ENCODE measurements around the gene VASH1.

VASH1 gene

DNA sequence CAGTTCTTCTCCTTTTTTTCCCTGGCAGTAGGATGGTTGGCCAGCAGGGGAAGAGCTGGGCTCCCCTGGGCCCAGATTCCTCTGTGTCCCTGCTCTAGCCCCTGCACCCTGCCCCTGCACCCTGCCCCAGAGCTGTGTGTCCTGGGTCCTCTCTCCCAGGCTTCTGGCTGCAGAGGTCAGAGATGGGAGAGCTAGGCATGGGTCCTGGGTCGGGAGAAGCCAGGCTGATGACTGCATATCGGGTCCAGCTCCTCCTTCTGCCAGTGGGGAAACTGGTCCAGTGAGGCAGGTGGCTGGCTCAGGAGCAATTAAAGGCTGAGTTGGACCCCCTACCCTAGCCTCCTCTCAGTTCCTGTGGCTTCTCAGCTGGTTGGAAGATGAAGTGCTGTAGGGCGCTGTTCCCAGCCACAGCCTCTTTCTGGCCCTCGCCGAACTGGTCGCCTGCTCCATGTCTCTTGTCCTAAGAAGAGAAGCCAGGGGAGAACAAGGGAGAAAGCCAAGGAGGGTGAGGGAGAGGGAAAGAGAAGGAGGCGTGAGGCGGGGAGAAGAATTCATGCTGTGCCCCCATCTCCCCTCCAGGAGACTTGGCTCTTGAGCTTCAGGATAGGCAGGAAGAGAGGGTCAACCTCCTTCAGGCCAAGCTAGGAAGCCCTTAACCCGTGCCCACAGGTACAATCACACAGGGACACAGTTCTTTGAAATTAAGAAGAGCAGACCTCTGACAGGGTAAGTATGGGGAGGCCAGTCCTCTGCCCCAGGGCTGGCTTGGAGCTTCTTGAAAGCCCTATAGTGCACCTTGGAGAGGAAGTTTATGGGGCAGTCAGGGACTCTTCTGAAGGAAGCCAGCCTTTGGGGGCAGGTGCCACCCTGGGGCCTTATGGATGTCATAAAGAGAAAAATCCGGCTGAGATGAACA lies 9.5 kb downstream of the VASH1 start:
- Histone ChIP-seq H3K4me3 (ENCODE audit: low read depth in 1 of 5, low read length in 5 of 5) (no peak overlapping the region), H3K9ac (ENCODE audit: low read length in 5 of 5) (no peak overlapping the region), H3K27ac (ENCODE audit: low read depth, low read length) (no peak overlapping the region), H3K36me3 (ENCODE audit: control insufficient read depth in 5 of 5, insufficient read depth in 5 of 5, low read length in 5 of 5) (peaks cover 0 to 9% (median 4%) of the 10 kb centered on the region in 5 donors), H3K9me3 (ENCODE audit: control insufficient read depth in 5 of 5, low read length in 5 of 5) (no peaks in the 10 kb centered on the region), H3K27me3 (ENCODE audit: control insufficient read depth in 5 of 5, insufficient read depth in 4 of 5, low read length in 5 of 5) (no peaks in the 10 kb centered on the region), H3K4me1 (ENCODE audit: control insufficient read depth in 5 of 5, insufficient read depth in 5 of 5, low read length in 5 of 5) (peaks cover 19 to 62% (median 48%) of the 10 kb centered on the region in 5 donors)

DNA sequence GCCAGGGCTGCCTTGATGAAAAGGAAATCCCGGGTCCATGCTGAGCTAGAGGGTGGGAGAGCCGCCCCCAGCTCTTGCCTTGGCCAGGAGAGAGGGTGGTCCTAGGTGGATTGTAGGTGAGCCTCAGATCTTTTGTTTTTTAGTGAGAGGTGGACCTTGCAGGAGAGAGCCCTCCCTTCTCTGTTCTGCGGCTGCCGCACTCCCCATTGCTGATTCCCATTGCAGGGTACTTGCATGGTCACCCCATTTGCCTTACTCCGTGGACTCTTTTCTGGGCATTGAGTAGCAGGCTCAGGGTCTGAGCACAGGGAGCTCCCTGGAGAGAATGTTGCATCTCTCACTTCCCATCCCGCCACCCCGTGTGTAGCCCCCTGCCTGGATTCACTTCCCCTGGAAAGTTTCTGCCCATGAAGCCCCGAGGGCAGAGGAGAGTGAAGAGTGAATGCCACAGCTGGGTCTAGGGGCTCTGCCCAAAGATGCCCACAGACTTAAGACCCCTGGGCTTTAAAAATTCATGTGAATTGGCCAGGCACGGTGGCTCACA lies 10.2 kb downstream of the VASH1 start:
- H3K27me3 ChIP-seq (ENCODE audit: control insufficient read depth in 5 of 5, insufficient read depth in 4 of 5, low read length in 5 of 5) = no peaks in the 10 kb centered on the region
- no peak overlapping the region for H3K27ac ChIP-seq (ENCODE audit: low read depth, low read length)
- H3K9me3 ChIP-seq (ENCODE audit: control insufficient read depth in 5 of 5, low read length in 5 of 5) = no peaks in the 10 kb centered on the region
- H3K4me1 ChIP-seq (ENCODE audit: control insufficient read depth in 5 of 5, insufficient read depth in 5 of 5, low read length in 5 of 5) = peaks cover 19 to 62% (median 51%) of the 10 kb centered on the region in 5 donors
- peaks cover 0 to 12% (median 4%) of the 10 kb centered on the region in 5 donors for H3K36me3 ChIP-seq (ENCODE audit: control insufficient read depth in 5 of 5, insufficient read depth in 5 of 5, low read length in 5 of 5)
- H3K4me3 ChIP-seq (ENCODE audit: low read depth in 1 of 5, low read length in 5 of 5) = no peak overlapping the region
- H3K9ac ChIP-seq (ENCODE audit: low read length in 5 of 5) = no peak overlapping the region

DNA sequence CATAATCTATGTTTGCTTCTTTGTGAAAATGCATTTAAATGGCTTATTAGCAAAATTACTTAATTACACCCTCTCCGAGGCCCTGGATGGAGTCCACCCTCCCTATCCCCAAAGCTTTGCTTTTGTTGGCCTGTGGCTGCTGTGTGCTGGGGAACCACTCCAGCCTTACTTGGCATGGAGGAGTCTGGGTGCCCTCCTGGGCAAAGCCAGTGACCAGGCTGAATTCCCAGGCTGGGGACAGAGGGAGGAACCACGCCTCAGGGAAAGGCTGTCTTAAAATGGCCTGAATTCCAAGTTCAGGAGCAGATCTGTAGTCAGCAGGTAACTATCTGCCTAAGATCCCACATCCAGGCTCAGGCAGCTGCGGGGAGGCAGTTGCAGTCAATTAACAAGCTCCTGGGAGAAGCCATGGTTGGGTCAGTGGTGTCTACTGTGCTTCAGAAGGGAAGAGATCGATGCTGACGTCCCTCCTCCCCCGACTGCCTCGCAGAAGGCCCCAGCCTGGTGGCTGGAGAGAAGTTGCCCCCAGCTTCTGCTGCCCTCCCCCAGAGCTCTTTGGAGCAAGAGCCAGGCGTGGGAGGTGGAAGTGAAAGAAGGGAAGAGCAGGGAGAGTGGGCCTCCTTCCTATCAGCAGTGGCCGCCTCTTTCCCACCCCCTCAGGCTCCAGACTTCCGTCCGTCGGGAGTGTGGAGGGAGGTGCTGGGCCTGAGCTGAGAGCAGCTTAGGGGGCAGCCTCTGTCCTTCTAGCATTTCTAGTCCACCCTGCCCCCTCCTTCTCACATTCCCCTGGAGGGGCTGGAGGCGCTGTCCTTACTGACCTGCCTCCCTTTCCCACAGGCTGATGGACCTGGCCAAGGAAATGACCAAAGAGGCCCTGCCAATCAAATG lies 11.3 kb downstream of the VASH1 start:
- Histone ChIP-seq H3K36me3 (ENCODE audit: control insufficient read depth in 5 of 5, insufficient read depth in 5 of 5, low read length in 5 of 5) (peaks cover 0 to 19% (median 10%) of the 10 kb centered on the region in 5 donors), H3K4me3 (ENCODE audit: low read depth in 1 of 5, low read length in 5 of 5) (peak overlapping the region; percentile 4 to 31 (median 13)), H3K4me1 (ENCODE audit: control insufficient read depth in 5 of 5, insufficient read depth in 5 of 5, low read length in 5 of 5) (peaks cover 19 to 61% (median 50%) of the 10 kb centered on the region in 5 donors), H3K9me3 (ENCODE audit: control insufficient read depth in 5 of 5, low read length in 5 of 5) (no peaks in the 10 kb centered on the region), H3K27ac (ENCODE audit: low read depth, low read length) (peak overlapping the region; percentile 75), H3K27me3 (ENCODE audit: control insufficient read depth in 5 of 5, insufficient read depth in 4 of 5, low read length in 5 of 5) (no peaks in the 10 kb centered on the region), H3K9ac (ENCODE audit: low read length in 5 of 5) (peak overlapping the region in 3 of 5 donors; percentile 41 to 66 (median 66))

DNA sequence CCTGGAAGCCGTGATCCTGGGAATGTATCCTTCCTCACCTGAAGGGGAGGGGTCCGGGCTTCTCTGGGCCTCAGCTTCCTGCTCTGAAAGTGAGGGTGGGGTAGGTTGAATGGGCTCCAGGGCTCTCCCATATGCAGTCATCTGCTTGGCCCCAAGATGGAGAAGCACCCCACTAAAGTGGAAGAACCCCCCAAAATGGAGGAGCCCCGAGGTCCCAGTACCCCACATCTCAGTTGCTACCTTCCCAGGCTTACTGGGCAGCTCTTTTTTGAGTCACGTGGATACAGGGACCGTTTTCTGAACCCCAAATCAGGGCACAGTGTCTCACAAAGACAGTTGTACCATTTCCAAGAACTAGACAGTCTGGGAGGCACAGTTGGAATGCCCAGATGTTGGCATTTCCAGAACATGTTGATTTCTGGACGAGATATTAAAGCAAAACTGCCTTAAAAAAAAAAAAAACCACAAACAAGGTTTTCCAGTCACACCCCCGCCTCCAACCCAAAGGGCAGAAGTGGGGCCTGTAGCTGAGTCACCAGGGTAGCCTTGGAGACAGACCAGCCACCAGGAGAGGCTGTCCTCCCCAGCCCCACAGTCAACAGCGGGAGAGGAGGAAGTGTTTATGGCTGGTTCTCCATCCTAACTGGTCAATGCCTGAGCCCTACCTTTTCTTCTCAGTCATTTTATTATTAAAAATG lies 12.1 kb downstream of the VASH1 start:
- Histone ChIP-seq H3K9me3 (ENCODE audit: control insufficient read depth in 5 of 5, low read length in 5 of 5) (no peaks in the 10 kb centered on the region), H3K27ac (ENCODE audit: low read depth, low read length) (peak overlapping the region; percentile 75), H3K9ac (ENCODE audit: low read length in 5 of 5) (peak overlapping the region in 4 of 5 donors; percentile 3 to 66 (median 50)), H3K27me3 (ENCODE audit: control insufficient read depth in 5 of 5, insufficient read depth in 4 of 5, low read length in 5 of 5) (no peaks in the 10 kb centered on the region), H3K4me3 (ENCODE audit: low read depth in 1 of 5, low read length in 5 of 5) (peak overlapping the region in 3 of 5 donors; percentile 17 to 31 (median 22)), H3K4me1 (ENCODE audit: control insufficient read depth in 5 of 5, insufficient read depth in 5 of 5, low read length in 5 of 5) (peaks cover 19 to 53% (median 46%) of the 10 kb centered on the region in 5 donors), H3K36me3 (ENCODE audit: control insufficient read depth in 5 of 5, insufficient read depth in 5 of 5, low read length in 5 of 5) (peaks cover 0 to 21% (median 10%) of the 10 kb centered on the region in 5 donors)

DNA sequence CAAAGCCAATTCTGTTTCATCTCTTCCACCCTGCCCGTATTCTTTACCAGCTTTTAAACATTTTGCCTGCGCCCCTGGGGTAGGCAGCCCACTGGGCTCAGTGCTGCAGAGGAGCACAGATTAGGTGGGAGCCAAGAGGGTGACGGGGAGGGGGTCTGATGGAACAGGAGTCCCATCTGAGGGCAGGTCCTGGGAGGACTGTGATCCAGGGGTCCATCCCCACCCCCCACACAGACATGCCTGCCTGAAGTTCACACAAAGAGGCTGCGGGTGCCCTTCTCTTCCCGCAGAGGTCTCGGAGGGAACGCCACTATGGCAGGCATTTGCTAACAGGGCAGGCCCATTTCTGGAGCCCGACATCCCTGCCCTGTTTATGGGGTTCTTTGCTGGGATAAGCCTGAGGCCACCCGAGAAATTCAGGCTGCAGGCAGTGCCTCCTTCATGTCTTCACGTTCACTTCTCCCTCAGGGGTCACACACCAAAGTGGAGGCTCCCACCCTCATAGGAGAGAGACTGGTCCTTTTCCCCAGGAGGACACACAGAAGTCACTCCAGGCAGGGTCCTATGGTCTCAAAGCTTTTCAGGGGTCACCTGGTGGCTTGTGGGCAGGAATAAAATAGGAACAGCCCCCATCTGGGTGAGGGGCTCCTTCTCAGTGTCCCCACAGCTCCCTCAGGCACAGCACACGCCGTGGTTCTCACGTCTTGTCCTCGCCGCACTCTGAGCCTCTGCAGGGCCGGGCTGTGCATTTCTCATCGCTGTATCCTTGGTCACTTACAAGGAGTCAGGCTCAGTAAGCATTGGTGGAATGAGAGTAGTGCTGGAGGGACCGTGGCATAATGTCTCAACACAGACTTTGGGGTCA lies 12.9 kb downstream of the VASH1 start:
- Histone ChIP-seq H3K9ac (ENCODE audit: low read length in 5 of 5) (no peak overlapping the region), H3K27ac (ENCODE audit: low read depth, low read length) (no peak overlapping the region), H3K4me3 (ENCODE audit: low read depth in 1 of 5, low read length in 5 of 5) (no peak overlapping the region), H3K4me1 (ENCODE audit: control insufficient read depth in 5 of 5, insufficient read depth in 5 of 5, low read length in 5 of 5) (peaks cover 15 to 45% (median 37%) of the 10 kb centered on the region in 5 donors), H3K9me3 (ENCODE audit: control insufficient read depth in 5 of 5, low read length in 5 of 5) (no peaks in the 10 kb centered on the region), H3K27me3 (ENCODE audit: control insufficient read depth in 5 of 5, insufficient read depth in 4 of 5, low read length in 5 of 5) (no peaks in the 10 kb centered on the region), H3K36me3 (ENCODE audit: control insufficient read depth in 5 of 5, insufficient read depth in 5 of 5, low read length in 5 of 5) (peaks cover 0 to 29% (median 17%) of the 10 kb centered on the region in 5 donors)

DNA sequence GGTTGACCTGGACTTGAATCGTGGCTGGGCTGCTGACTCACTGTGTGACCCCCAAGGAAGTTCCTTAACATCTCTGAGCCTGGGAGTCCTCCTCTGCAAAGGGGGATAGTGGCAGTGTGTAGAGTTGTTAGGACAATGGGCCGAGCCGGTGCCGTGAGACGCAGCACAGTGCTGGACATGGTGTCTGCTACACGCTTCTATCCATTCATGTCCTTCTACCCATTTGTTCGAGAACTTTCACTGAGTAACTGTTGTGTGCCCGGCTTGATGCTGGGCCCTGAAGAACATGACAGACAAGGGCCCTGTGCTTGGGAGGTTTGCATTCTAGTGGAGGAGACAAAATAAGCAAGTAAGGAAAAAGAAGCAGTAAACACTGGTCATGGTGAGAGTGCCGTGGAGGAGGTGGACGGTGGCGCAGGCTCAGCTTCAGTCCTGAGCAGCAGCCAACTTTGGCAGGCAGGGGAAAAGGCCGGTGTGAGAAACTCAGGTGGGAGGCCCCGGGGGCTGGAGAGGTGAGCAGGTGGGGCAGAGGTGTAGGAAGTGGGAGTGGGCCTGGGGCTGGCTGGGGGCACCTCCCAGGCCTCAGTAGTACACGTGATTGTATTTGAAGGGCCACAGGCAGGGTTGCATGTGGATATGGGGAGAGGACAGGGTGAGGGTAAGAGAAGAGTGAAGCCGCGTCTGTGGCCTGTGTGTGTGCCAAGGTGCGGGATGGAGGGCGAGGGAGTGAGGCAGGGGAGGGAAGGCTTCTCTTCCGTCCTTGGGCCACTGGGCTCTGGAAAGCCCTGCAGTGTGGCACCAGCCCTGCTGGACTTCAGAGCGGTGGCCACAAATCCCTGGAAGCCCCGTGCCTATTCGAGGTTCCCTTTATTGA lies 13.8 kb downstream of the VASH1 start:
- Histone ChIP-seq H3K4me3 (ENCODE audit: low read depth in 1 of 5, low read length in 5 of 5) (no peak overlapping the region), H3K27me3 (ENCODE audit: control insufficient read depth in 5 of 5, insufficient read depth in 4 of 5, low read length in 5 of 5) (no peaks in the 10 kb centered on the region), H3K36me3 (ENCODE audit: control insufficient read depth in 5 of 5, insufficient read depth in 5 of 5, low read length in 5 of 5) (peaks cover 0 to 36% (median 22%) of the 10 kb centered on the region in 5 donors), H3K9ac (ENCODE audit: low read length in 5 of 5) (no peak overlapping the region), H3K4me1 (ENCODE audit: control insufficient read depth in 5 of 5, insufficient read depth in 5 of 5, low read length in 5 of 5) (peaks cover 15 to 40% (median 29%) of the 10 kb centered on the region in 5 donors), H3K27ac (ENCODE audit: low read depth, low read length) (no peak overlapping the region), H3K9me3 (ENCODE audit: control insufficient read depth in 5 of 5, low read length in 5 of 5) (no peaks in the 10 kb centered on the region)

DNA sequence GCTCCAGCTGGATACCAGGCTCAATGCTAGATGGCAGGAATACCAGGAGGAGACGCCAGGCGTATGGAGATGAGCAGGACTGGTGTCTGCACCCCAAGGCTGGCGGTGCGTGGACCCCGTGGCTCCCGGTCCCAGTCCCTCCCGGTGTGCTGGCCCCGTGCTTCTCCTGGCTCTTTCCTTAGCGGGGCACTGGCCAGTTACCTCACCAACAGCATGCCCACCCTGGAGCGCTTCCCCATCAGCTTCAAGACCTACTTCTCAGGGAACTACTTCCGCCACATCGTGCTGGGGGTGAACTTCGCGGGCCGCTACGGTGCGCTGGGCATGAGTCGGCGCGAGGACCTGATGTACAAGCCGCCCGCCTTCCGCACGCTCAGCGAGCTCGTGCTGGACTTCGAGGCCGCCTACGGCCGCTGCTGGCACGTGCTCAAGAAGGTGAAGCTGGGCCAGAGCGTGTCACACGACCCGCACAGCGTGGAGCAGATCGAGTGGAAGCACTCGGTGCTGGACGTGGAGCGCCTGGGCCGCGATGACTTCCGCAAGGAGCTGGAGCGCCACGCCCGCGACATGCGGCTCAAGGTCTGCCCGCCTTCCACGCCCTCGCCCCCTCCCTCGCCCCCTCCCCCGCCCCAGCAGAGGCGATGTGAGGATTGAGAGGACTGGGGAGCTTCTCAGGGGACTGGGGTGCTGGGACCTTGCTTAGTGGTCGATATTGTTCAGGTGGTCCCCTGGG lies 14.6 kb downstream of the VASH1 start:
- H3K4me1 ChIP-seq (ENCODE audit: control insufficient read depth in 5 of 5, insufficient read depth in 5 of 5, low read length in 5 of 5) = peaks cover 15 to 37% (median 29%) of the 10 kb centered on the region in 5 donors
- H3K27me3 ChIP-seq (ENCODE audit: control insufficient read depth in 5 of 5, insufficient read depth in 4 of 5, low read length in 5 of 5) = no peaks in the 10 kb centered on the region
- no peak overlapping the region for H3K9ac ChIP-seq (ENCODE audit: low read length in 5 of 5)
- H3K27ac ChIP-seq (ENCODE audit: low read depth, low read length) = no peak overlapping the region
- no peaks in the 10 kb centered on the region for H3K9me3 ChIP-seq (ENCODE audit: control insufficient read depth in 5 of 5, low read length in 5 of 5)
- no peak overlapping the region for H3K4me3 ChIP-seq (ENCODE audit: low read depth in 1 of 5, low read length in 5 of 5)
- peaks cover 0 to 43% (median 24%) of the 10 kb centered on the region in 5 donors for H3K36me3 ChIP-seq (ENCODE audit: control insufficient read depth in 5 of 5, insufficient read depth in 5 of 5, low read length in 5 of 5)

Measured in subcutaneous abdominal adipose tissue (tissue), 5 donors.